Liver (tissue), 9 donors: Measurements from ENCODE around the gene CEP95. TPM values are rescaled to one million over a fixed set of nuclear protein-coding genes. Genes with fewer than 3 reads are reported as not detected.
"Not testable (repeated sequence)": the region's sequence is repeated elsewhere in the genome, so short reads cannot be mapped to it uniquely, and the experiment has no call there.

Experiments
- DNase-seq: peaks from one replicate; pipeline ENCODE4 v3.0.0-alpha.2; 2017; ENCODE audit warnings: low spot score
- H3K27ac ChIP-seq, 2 donors: one replicate each; pipeline ENCODE4 v1.7.0; 2013; ENCODE audit warnings: inconsistent platforms in 2 of 2, low read length in 2 of 2, control low read depth in 1 of 2, low read depth in 1 of 2, mild to moderate bottlenecking in 1 of 2
- H3K27me3 ChIP-seq, 4 donors: one replicate each; pipeline versions ENCODE4 v1.6.1 to v1.7.0; 2013; ENCODE audit warnings: low read length in 3 of 4, inconsistent platforms in 1 of 4, mild to moderate bottlenecking in 1 of 4, moderate library complexity in 1 of 4; ENCODE audit not compliant: control insufficient read depth in 4 of 4, insufficient read depth in 4 of 4
- H3K36me3 ChIP-seq, 4 donors: one replicate each; pipeline versions ENCODE4 v1.6.1 to v1.7.0; 2013; ENCODE audit warnings: low read length in 3 of 4, mild to moderate bottlenecking in 3 of 4, low read depth in 1 of 4, moderate library complexity in 1 of 4; ENCODE audit not compliant: control insufficient read depth in 4 of 4, insufficient read depth in 3 of 4
- H3K4me1 ChIP-seq, 4 donors: one replicate each; pipeline versions ENCODE4 v1.6.1 to v1.7.0; 2013; ENCODE audit warnings: low read length in 3 of 4, mild to moderate bottlenecking in 3 of 4, moderate library complexity in 1 of 4; ENCODE audit not compliant: control insufficient read depth in 4 of 4, insufficient read depth in 4 of 4
- H3K4me3 ChIP-seq, 3 donors: one replicate each; pipeline versions ENCODE4 v1.6.1 to v1.7.0; 2013; ENCODE audit warnings: low read length in 3 of 3, control low read depth in 1 of 3, low read depth in 1 of 3, mild to moderate bottlenecking in 1 of 3
- H3K9ac ChIP-seq, 2 donors: one replicate each; pipeline ENCODE4 v1.7.0; 2013; ENCODE audit warnings: low read length in 2 of 2, mild to moderate bottlenecking in 2 of 2, moderate library complexity in 2 of 2, control low read depth in 1 of 2, low read depth in 1 of 2
- H3K9me3 ChIP-seq, 4 donors: one replicate each; pipeline versions ENCODE4 v1.6.1 to v1.7.0; 2013; ENCODE audit warnings: low read length in 3 of 4; ENCODE audit not compliant: control insufficient read depth in 4 of 4
- EGR1 ChIP-seq, 2 donors: IDR thresholded peaks; 2 replicates each; pipeline ENCODE4 v1.6.1; 2016 to 2018; ENCODE audit warnings: antibody characterized with exemption in 2 of 2, low read depth in 2 of 2
- FOXA1 ChIP-seq: IDR thresholded peaks from 2 replicates; pipeline ENCODE4 v1.6.1; 2016; ENCODE audit warnings: antibody characterized with exemption
- FOXA2 ChIP-seq: IDR thresholded peaks from 2 replicates; pipeline ENCODE4 v1.6.1; 2016; ENCODE audit warnings: antibody characterized with exemption
- GABPA ChIP-seq, 2 donors: IDR thresholded peaks in 1 of 2; conservative IDR thresholded peaks in 1 of 2; 2 replicates each; pipeline ENCODE4 v1.6.1; 2016; ENCODE audit warnings: antibody characterized with exemption in 2 of 2, mild to moderate bottlenecking in 1 of 2, moderate library complexity in 1 of 2
- HNF4A ChIP-seq, 2 donors: conservative IDR thresholded peaks; 2 replicates each; pipeline ENCODE4 v1.6.1; 2016; ENCODE audit warnings: antibody characterized with exemption in 2 of 2, mild to moderate bottlenecking in 2 of 2
- HNF4G ChIP-seq: IDR thresholded peaks from 2 replicates; pipeline ENCODE4 v1.6.1; 2016; ENCODE audit warnings: antibody characterized with exemption
- JUND ChIP-seq, 2 donors: IDR thresholded peaks; 2 replicates each; pipeline ENCODE4 v1.6.1; 2016; ENCODE audit warnings: antibody characterized with exemption in 2 of 2
- MAX ChIP-seq: IDR thresholded peaks from 2 replicates; pipeline ENCODE4 v1.6.1; 2016; ENCODE audit warnings: antibody characterized with exemption
- NR2F2 ChIP-seq: IDR thresholded peaks from 2 replicates; pipeline ENCODE4 v1.6.1; 2016; ENCODE audit warnings: antibody characterized with exemption
- REST ChIP-seq: IDR thresholded peaks from 2 replicates; pipeline ENCODE4 v1.6.1; 2016; ENCODE audit warnings: antibody characterized with exemption, mild to moderate bottlenecking
- RXRA ChIP-seq, 2 donors: IDR thresholded peaks; 2 replicates each; pipeline ENCODE4 v1.6.1; 2017 to 2018; ENCODE audit warnings: antibody characterized with exemption in 2 of 2, mild to moderate bottlenecking in 1 of 2
- SP1 ChIP-seq: IDR thresholded peaks from 2 replicates; pipeline ENCODE4 v1.6.1; 2018; ENCODE audit warnings: antibody characterized with exemption, mild to moderate bottlenecking
- TAF1 ChIP-seq: conservative IDR thresholded peaks from 2 replicates; pipeline ENCODE4 v1.6.1; 2016; ENCODE audit warnings: antibody characterized with exemption, mild to moderate bottlenecking
- YY1 ChIP-seq: IDR thresholded peaks from 2 replicates; pipeline ENCODE4 v1.6.1; 2016; ENCODE audit warnings: antibody characterized with exemption, mild to moderate bottlenecking
- ZBTB33 ChIP-seq: IDR thresholded peaks from 2 replicates; pipeline ENCODE4 v1.6.1; 2016; ENCODE audit warnings: antibody characterized with exemption
- WGBS: extraction: QIAGEN DNeasy Blood & Tissue Kit; methylation state at CpG from one replicate; pipeline ENCODE4 v1.1.7; 2013; 5-methylcytosine and 5-hydroxymethylcytosine counted together
- polyA plus RNA-seq, 2 donors: library from polyadenylated mRNA; stranded (reverse) in 1 of 2; unstranded in 1 of 2; fragments of 200-250 nt in 1 of 2; fragments of >200 nt in 1 of 2; fragmentation: Nextera tagmentation in 1 of 2; extraction: Ambion mirVana in 1 of 2; gene quantifications; one replicate each; pipeline versions ENCODE4 v1.2.1 to v1.2.3, GENCODE V29; 2013 to 2015
- total RNA-seq, 2 donors: library from RNA; depleted of rRNA; stranded (reverse); fragments of >200 nt; gene quantifications; one replicate each; pipeline ENCODE4 v1.2.3, GENCODE V29; 2014
- TF ChIP-seq, protein P1 (sequence below): fragments of 150-350 bp; IDR thresholded peaks from 2 replicates; pipeline ENCODE4 v1.5.1; 2017; ENCODE audit warnings: improper control_type of control experiment, low read depth, low read length; ENCODE audit not compliant: missing input control
- TF ChIP-seq, protein P2 (sequence below): IDR thresholded peaks from 2 replicates; pipeline ENCODE4 v1.6.1; 2016; ENCODE audit warnings: antibody characterized with exemption
- donor health status: healthy.
- donor health status: healthy.
- donor health status: healthy.
- donor health status: healthy.
- donor health status: healthy.

Gene CEP95
- total and polyA plus RNA-seq, 4 donors = 5.3 to 23.3 (median 11.0) TPM

- H3K27me3 ChIP-seq = no peaks in the 10 kb centered on the region
- no peak overlapping the region for H3K27ac ChIP-seq
- no peak overlapping the region for H3K4me3 ChIP-seq
- WGBS = 82% methylated on average over 9 of the region's 9 CpGs
- peaks cover 0 to 2% (median 0%) of the 10 kb centered on the region in 4 donors for H3K36me3 ChIP-seq
- H3K9ac ChIP-seq = no peak overlapping the region
- no peak for DNase-seq
- TF ChIP-seq, protein P1, sequence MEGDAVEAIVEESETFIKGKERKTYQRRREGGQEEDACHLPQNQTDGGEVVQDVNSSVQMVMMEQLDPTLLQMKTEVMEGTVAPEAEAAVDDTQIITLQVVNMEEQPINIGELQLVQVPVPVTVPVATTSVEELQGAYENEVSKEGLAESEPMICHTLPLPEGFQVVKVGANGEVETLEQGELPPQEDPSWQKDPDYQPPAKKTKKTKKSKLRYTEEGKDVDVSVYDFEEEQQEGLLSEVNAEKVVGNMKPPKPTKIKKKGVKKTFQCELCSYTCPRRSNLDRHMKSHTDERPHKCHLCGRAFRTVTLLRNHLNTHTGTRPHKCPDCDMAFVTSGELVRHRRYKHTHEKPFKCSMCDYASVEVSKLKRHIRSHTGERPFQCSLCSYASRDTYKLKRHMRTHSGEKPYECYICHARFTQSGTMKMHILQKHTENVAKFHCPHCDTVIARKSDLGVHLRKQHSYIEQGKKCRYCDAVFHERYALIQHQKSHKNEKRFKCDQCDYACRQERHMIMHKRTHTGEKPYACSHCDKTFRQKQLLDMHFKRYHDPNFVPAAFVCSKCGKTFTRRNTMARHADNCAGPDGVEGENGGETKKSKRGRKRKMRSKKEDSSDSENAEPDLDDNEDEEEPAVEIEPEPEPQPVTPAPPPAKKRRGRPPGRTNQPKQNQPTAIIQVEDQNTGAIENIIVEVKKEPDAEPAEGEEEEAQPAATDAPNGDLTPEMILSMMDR = no peak
- TF ChIP-seq FOXA1 (no peak), EGR1 (IDR thresholded peaks at IDR 0.05; ENCODE audit: low read depth in 2 of 2) (no peak), HNF4G (no peak), FOXA2 (no peak), JUND (IDR thresholded peaks at IDR 0.05) (no peak), RXRA (IDR thresholded peaks at IDR 0.05) (no peak), MAX (no peak), ZBTB33 (no peak), REST (no peak), TAF1 (no peak), GABPA (IDR thresholded peaks at IDR 0.05 in 1 of 2, conservative IDR thresholded peaks at IDR 0.05 in 1 of 2) (no peak), YY1 (no peak), SP1 (no peak), HNF4A (conservative IDR thresholded peaks at IDR 0.05) (no peak), NR2F2 (no peak)
- TF ChIP-seq, protein P2, sequence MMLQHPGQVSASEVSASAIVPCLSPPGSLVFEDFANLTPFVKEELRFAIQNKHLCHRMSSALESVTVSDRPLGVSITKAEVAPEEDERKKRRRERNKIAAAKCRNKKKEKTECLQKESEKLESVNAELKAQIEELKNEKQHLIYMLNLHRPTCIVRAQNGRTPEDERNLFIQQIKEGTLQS = no peak
- H3K4me1 ChIP-seq = no peaks in the 10 kb centered on the region
- H3K9me3 ChIP-seq = no peaks in the 10 kb centered on the region
Measured at GRCh38 chr17:64466019-64466735, 40.6 kb upstream of the CEP95 start.

GRCh38 chr17:64466834-64467233, 39.9 kb upstream of the CEP95 start:
- H3K9ac ChIP-seq, H3K27me3 ChIP-seq, H3K4me1 ChIP-seq, H3K27ac ChIP-seq, DNase-seq, H3K9me3 ChIP-seq, H3K4me3 ChIP-seq, H3K36me3 ChIP-seq: not testable (repeated sequence)
- 61% methylated on average over 1 of the region's 1 CpG for WGBS
